ENCODE results near the gene ST3GAL4. TPM values are rescaled to one million over a fixed set of nuclear protein-coding genes. Genes with fewer than 3 reads are reported as not detected.

Gene ST3GAL4
- total RNA-seq, 2 experiments from 2014 or later, result 1.6 TPM

DNA sequence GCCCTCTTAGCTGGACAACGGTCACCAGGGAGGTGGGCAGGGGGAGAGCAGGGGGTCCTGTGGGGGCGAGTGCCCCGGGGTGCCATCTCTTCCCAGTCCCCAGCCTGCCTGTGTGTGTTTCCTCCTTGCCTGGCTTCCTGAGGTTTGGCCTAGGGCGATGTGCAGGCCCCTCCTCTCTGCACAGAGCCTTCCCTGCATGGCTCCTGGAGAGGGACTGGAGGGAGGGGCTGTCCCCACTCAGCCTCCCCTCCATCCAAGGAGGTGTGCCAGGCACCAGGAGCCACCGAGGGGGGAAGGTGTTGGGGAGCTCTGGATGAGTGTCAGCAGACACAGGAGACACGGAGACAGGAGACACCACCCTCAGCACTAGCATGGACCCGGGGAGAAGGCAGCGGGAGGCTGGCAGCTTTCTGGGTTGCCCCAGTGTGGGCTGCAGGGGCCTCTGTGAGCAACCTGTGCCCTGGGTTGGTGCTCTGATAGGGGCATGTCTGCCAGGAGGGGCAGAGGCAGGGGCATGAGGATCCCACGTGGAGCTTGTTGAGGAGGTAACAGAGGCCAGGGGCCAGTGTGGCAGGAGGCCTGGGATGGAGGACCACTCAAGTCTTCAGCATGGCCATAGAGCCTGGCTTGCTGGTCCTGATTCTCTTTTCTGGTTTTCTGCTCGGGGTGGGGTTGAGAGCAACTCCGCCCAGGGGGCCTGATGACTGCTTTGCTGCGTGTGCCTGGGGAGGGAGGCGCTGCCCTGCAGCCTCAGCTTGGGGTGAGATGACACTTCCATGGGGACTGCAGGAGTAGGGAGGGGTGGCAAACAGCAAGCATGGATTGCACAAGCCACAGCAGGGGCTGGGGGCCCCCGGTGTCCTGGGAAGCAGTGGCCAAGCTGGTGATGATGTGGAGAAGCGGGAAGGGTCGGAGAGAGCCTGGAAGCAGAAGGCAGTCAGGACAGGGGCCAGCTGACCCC, 78.8 kb downstream of the ST3GAL4 start:
- Histone ChIP-seq H3K4me1 (ENCODE audit: insufficient read depth, low read length) (no peaks in the 10 kb centered on the region), H3K27ac (ENCODE audit: low read depth in 1 of 2, low read length in 2 of 2) (no peak overlapping the region), H3K27me3 (ENCODE audit: control insufficient read depth in 1 of 2, insufficient read depth in 2 of 2, low read length in 2 of 2) (no peaks in the 10 kb centered on the region), H3K36me3 (ENCODE audit: insufficient read depth, low read length) (no peaks in the 10 kb centered on the region), H3K9me3 (ENCODE audit: control insufficient read depth in 1 of 2, insufficient read depth in 1 of 2, low read length in 2 of 2) (no peaks in the 10 kb centered on the region), H3K4me3 (ENCODE audit: low read length) (no peak overlapping the region)
- H3K4me1 Mint-ChIP-seq (ENCODE audit: low read depth), result no peaks in the 10 kb centered on the region
- DNase-seq, result no peak
- intact Hi-C loops (cut with DNase I, micrococcal nuclease), result loop anchor here in 1 of 2 experiments (10.0 kb wide), 1 partner anchor 441 kb away; no protein-coding TSS in a partner anchor
- H3K4me3 Mint-ChIP-seq, result no peak overlapping the region
- no peaks in the 10 kb centered on the region for H3K27me3 Mint-ChIP-seq
- H3K9me3 Mint-ChIP-seq, result no peaks in the 10 kb centered on the region
- POLR2A ChIA-PET, result no interaction called here
- TF ChIP-seq, protein P1, sequence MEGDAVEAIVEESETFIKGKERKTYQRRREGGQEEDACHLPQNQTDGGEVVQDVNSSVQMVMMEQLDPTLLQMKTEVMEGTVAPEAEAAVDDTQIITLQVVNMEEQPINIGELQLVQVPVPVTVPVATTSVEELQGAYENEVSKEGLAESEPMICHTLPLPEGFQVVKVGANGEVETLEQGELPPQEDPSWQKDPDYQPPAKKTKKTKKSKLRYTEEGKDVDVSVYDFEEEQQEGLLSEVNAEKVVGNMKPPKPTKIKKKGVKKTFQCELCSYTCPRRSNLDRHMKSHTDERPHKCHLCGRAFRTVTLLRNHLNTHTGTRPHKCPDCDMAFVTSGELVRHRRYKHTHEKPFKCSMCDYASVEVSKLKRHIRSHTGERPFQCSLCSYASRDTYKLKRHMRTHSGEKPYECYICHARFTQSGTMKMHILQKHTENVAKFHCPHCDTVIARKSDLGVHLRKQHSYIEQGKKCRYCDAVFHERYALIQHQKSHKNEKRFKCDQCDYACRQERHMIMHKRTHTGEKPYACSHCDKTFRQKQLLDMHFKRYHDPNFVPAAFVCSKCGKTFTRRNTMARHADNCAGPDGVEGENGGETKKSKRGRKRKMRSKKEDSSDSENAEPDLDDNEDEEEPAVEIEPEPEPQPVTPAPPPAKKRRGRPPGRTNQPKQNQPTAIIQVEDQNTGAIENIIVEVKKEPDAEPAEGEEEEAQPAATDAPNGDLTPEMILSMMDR (IDR thresholded peaks at IDR 0.05), result no peak
- CTCF ChIA-PET, result no interaction called here
- H3K27ac Mint-ChIP-seq, result no peak overlapping the region
- ATAC-seq (ENCODE audit: poor library complexity), result no peak
- H3K36me3 Mint-ChIP-seq (ENCODE audit: low read depth), result no peaks in the 10 kb centered on the region

DNA sequence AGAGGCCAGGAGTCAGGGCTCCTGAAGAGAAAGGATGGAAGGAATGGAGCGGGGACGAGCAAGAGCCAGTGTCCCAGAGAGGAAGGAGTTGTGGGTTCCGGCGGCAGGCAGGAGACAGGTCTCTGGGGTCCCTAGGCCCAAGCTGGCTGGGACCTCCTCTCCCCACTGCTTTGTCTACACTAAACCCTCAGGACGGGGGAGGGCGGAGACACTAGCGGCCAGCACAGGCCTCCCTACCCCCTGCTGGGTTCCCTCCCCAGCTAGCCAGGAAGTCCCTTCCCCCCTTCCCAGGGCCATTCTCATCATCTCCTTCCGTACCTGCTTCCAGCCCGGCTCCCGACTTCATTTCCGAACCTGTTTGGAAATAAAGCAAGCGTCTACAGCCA, 79.5 kb downstream of the ST3GAL4 start:
- Histone ChIP-seq H3K27me3 (ENCODE audit: control insufficient read depth in 1 of 2, insufficient read depth in 2 of 2, low read length in 2 of 2) (no peaks in the 10 kb centered on the region), H3K9me3 (ENCODE audit: control insufficient read depth in 1 of 2, insufficient read depth in 1 of 2, low read length in 2 of 2) (no peaks in the 10 kb centered on the region), H3K4me1 (ENCODE audit: insufficient read depth, low read length) (no peaks in the 10 kb centered on the region), H3K36me3 (ENCODE audit: insufficient read depth, low read length) (no peaks in the 10 kb centered on the region), H3K4me3 (ENCODE audit: low read length) (no peak overlapping the region), H3K27ac (ENCODE audit: low read depth in 1 of 2, low read length in 2 of 2) (no peak overlapping the region)
- CTCF ChIA-PET, result no interaction called here
- H3K4me3 Mint-ChIP-seq, result no peak overlapping the region
- ATAC-seq (ENCODE audit: poor library complexity) (no peak), DNase-seq (no peak)
- no peaks in the 10 kb centered on the region for H3K4me1 Mint-ChIP-seq (ENCODE audit: low read depth)
- H3K27me3 Mint-ChIP-seq, result no peaks in the 10 kb centered on the region
- intact Hi-C loops (cut with DNase I, micrococcal nuclease), result loop anchor here in 1 of 2 experiments (10.0 kb wide), 1 partner anchor 440 kb away; no protein-coding TSS in a partner anchor
- TF ChIP-seq, protein P1 (IDR thresholded peaks at IDR 0.05), result no peak
- H3K36me3 Mint-ChIP-seq (ENCODE audit: low read depth), result no peaks in the 10 kb centered on the region
- no peak overlapping the region for H3K27ac Mint-ChIP-seq
- no peaks in the 10 kb centered on the region for H3K9me3 Mint-ChIP-seq
- POLR2A ChIA-PET, result no interaction called here

DNA sequence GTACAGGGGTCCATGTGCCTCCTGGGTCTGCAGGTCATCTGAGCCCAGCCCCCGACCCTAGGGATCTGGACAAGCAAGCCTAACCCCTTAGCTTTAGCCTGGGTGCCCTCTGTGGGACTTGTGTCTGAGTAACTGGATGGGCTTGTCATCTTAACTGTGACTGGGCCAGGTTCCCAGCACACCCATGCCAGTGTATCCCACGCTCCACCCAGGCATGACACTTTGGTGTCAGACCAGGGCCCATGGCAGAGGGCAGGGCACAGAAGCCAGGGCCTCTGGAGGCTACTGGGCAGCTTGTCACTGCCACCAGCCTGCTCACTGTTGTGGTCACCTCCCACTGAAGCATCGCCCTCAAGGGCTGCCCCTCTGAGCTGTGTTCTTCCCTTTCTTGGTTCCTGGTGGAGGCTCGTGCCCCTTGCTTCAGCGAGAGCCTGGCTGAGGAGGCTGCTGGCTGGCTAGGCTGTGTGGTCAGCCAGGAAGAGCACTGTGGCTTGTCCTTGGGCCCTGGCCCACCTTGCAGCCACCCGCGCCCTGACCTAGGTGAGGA, 80.8 kb downstream of the ST3GAL4 start:
- peaks cover 6% of the 10 kb centered on the region for H3K4me1 ChIP-seq (ENCODE audit: insufficient read depth, low read length)
- peaks cover 0 to 3% of the 10 kb centered on the region in 2 experiments for H3K27me3 ChIP-seq (ENCODE audit: control insufficient read depth in 1 of 2, insufficient read depth in 2 of 2, low read length in 2 of 2)
- CTCF ChIA-PET, result no interaction called here
- H3K27ac ChIP-seq (ENCODE audit: low read depth in 1 of 2, low read length in 2 of 2), result no peak overlapping the region
- TF ChIP-seq, protein P1 (IDR thresholded peaks at IDR 0.05), result no peak
- Mint-ChIP-seq H3K9me3 (no peaks in the 10 kb centered on the region), H3K4me3 (no peak overlapping the region), H3K36me3 (ENCODE audit: low read depth) (no peaks in the 10 kb centered on the region), H3K4me1 (ENCODE audit: low read depth) (peaks cover 6% of the 10 kb centered on the region), H3K27me3 (peaks cover 6% of the 10 kb centered on the region), H3K27ac (no peak overlapping the region)
- no peaks in the 10 kb centered on the region for H3K36me3 ChIP-seq (ENCODE audit: insufficient read depth, low read length)
- H3K4me3 ChIP-seq (ENCODE audit: low read length), result no peak overlapping the region
- intact Hi-C loops (cut with DNase I, micrococcal nuclease), result loop anchor here in 1 of 2 experiments (10.0 kb wide), 1 partner anchor 439 kb away; no protein-coding TSS in a partner anchor
- POLR2A ChIA-PET, result no interaction called here
- H3K9me3 ChIP-seq (ENCODE audit: control insufficient read depth in 1 of 2, insufficient read depth in 1 of 2, low read length in 2 of 2), result no peaks in the 10 kb centered on the region
- ATAC-seq (ENCODE audit: poor library complexity), result no peak
- no peak for DNase-seq
